ENCODE data around the gene ARAP1.

Gene ARAP1

DNA sequence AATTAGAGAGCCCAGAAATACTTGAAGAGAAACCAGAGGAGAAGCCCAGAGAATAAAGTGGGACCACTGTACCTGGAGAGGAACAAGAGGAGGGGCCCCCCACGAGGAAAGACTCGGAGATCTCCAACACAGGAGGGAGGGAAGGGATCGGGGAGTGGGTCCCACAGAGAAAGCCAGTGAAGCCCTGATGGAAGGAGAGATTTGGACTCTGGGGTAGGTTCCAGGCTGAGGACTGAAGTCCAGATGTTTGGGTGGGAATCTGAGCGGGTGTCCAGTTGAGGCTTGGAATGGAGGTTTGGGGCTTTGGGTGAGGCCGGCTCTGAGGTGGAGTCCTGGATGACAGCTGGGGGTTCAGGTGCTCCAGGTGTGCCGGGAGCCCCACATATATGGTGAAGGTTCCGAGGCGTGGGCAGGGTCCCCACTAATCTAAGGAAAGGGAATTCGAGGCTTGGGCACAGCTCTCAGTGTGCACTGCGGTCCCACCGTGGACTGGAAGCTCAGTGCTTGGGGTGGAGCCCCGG, 110.6 kb downstream of the ARAP1 start:
- no peak for DNase-seq (ENCODE audit: low read depth in 3 of 3)

DNA sequence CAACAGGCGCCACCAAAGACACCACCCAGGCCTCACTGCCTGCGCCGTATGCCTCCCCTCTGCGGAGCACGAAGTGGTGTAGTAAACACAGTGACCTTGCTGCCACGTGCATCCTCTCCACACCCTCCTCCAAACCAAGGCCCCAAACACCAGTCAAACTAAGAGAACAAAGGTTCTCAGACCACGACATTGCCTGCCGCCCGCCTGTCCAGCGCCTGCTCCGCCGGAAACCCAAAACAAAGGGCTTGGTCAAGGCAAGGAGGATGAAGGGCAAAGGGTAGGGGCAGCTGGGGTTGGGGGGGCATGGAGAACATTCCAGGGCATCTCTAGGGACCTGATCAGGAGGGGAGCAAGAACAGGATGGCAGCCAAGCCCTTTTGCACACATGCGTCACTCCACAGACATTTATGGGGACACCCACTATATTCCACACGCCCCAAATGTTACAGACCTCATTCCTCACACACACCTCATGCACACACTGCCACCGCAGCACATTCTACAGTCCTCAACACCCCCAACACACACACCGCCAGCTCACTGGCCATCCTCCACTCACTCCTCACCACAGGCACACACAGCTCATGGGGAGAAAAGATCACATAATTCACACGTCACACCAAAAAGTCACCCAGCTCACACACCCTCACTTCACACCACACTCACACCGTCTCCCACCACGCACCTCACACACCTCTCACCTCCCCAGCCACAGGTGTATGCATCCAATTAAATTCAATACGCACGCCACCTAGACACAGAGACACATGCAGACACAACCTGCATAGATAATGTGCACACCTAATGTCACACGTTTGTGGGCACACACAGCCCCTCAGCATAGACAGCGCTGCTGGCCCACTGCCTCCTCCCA, 112.5 kb downstream of the ARAP1 start:
- no peak for DNase-seq (ENCODE audit: low read depth in 3 of 3)

DNA sequence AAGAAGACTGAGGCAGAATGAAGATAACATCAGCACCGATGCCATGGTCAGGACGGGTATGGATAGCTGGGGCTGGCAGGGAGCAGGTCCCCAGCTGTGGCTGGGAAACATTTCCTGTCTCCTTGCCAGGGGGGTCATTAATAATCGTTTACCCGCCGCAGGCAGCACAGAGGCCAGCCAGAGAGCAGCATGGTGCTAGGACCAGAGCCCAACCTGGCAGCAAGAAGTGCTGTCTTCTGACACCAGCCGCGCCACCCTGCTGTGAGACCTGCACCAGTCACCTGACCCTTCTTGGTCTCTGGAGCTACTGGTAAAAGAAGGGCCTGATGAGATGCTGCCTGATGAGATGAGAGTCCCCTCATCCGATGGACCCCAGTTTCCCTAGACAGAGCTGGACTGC, 114.3 kb downstream of the ARAP1 start:
- DNase-seq (ENCODE audit: low read depth in 3 of 3), result no peak

DNA sequence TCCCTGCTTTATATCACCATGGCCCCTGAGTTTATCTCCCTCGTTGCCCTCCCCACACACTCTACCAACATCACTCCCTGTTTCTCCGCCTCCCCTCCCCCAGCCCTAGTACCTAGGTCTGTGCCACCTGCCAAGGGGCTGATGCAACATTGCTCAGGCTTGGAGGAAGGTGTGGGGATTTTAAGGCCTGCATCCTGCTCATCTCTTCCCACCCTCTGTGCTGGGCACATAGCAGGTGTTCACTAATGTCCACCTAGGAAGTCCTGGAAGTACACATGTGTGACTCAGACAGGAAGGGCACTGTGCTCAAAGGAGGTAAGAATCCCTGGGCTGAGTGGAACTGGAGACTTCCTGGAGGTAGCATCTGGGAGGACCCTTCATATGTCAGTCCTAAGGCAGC, 115.0 kb downstream of the ARAP1 start:
- no peak for DNase-seq (ENCODE audit: low read depth in 3 of 3)

DNA sequence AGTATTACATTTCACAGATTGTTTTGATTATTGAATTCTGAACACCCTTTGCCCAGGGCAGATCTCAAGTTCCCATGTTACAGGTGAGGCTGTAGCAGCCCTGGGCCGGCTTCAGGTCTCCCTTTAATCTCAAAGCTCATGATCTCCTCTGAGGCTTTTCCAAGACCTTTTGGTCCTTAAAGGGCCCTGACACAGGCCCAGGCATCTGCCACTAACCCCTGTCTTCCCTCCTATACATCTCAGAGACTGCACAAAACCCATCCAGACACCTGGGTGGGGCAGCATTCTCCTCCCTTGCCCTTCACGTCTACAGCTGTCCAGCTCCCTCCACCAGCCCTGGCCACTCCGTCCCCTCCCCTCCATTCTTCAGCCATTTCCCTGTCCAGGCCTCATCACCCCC, 115.8 kb downstream of the ARAP1 start:
- DNase-seq (ENCODE audit: low read depth in 3 of 3), result no peak

DNA sequence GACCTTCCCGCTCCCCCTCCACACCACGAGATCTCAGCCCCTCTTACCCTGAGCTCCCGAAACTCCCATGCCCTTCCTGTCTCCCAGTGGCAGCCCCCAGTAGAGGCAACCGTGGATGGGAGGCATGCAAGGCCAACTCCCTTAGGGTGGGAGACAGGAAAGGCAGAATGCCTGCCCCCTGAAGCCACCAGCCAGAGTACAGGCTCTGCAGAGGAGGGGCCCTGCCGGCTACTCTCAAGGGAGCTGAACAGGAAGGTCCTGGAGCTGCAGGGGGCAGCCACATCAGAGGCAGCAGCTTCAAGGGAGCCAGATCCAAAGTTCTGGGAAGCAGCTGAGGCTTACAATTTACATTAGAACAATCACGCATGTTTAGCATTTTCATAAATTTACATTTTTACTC, 116.3 kb downstream of the ARAP1 start:
- no peak for DNase-seq (ENCODE audit: low read depth in 3 of 3)

DNA sequence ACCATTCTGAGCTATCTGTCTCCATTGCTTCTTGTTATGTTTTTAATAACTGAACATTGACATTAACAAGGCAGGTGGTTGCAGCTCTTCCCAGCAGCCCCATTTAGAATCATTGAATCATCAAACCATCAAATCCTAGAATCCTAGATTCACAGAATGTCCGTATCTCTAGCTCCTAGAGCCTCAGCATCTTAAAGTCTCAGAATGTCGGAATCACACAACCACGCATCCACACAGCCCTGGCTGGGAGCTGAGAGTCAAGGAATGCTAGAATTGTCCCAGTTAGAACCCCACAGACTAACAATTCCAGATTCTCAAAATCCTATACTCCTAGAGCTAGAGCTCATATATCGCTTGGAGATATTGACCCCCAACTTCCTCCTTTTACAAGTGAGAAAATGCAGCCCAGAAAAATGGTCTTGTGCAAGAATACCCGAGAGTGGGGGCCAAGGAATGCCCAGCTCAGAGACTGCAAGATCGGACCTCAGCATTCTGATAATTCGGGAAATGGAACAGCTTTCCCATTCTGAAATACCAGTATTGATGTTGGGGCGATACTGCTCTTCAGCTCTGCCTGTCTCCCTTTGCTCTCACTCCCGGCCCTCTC, 116.8 kb downstream of the ARAP1 start:
- no peak for DNase-seq (ENCODE audit: low read depth in 3 of 3)

Data from stimulated activated CD4-positive, alpha-beta T cell treated with anti-CD3 and anti-CD28 coated beads, TNF-alpha, amount 100 ng/mL, for 48 hours (primary cell).